ENCODE measurements around the gene KRT26. TPM values are rescaled to one million over a fixed set of nuclear protein-coding genes. Genes with fewer than 3 reads are reported as not detected.

Gene KRT26
- total RNA-seq, 1 donor from 2014 or later, result not detected

- H3K4me1 Mint-ChIP-seq, result no peaks in the 10 kb centered on the region
- no peak for DNase-seq (ENCODE audit: low read depth, low spot score)
- peaks cover 70% of the 10 kb centered on the region for H3K27me3 Mint-ChIP-seq (ENCODE audit: low read depth)
- no peak overlapping the region for H3K27ac Mint-ChIP-seq (ENCODE audit: unreplicated experiment)
- no peaks in the 10 kb centered on the region for H3K36me3 Mint-ChIP-seq (ENCODE audit: low read depth)
- TF ChIP-seq CTCF (conservative IDR thresholded peaks at IDR 0.05), result no peak
- no peaks in the 10 kb centered on the region for H3K9me3 Mint-ChIP-seq
- H3K4me3 Mint-ChIP-seq, result no peak overlapping the region
Measured at GRCh38 chr17:40730970-40731369, 41.0 kb downstream of the KRT26 start.

GRCh38 chr17:40727447-40728231 is 44.4 kb downstream of the KRT26 start:
- peaks cover 60% of the 10 kb centered on the region for H3K27me3 Mint-ChIP-seq (ENCODE audit: low read depth)
- no peak overlapping the region for H3K27ac Mint-ChIP-seq (ENCODE audit: unreplicated experiment)
- H3K4me1 Mint-ChIP-seq, result no peaks in the 10 kb centered on the region
- DNase-seq (ENCODE audit: low read depth, low spot score), result no peak
- no peak for TF ChIP-seq CTCF (conservative IDR thresholded peaks at IDR 0.05)
- no peaks in the 10 kb centered on the region for H3K36me3 Mint-ChIP-seq (ENCODE audit: low read depth)
- H3K9me3 Mint-ChIP-seq, result no peaks in the 10 kb centered on the region
- H3K4me3 Mint-ChIP-seq, result no peak overlapping the region

GRCh38 chr17:40726919-40727318 is 45.1 kb downstream of the KRT26 start:
- no peak overlapping the region for H3K4me3 Mint-ChIP-seq
- H3K27me3 Mint-ChIP-seq (ENCODE audit: low read depth), result peaks cover 53% of the 10 kb centered on the region
- H3K27ac Mint-ChIP-seq (ENCODE audit: unreplicated experiment), result no peak overlapping the region
- DNase-seq (ENCODE audit: low read depth, low spot score), result no peak
- H3K4me1 Mint-ChIP-seq, result no peaks in the 10 kb centered on the region
- H3K36me3 Mint-ChIP-seq (ENCODE audit: low read depth), result no peaks in the 10 kb centered on the region
- H3K9me3 Mint-ChIP-seq, result no peaks in the 10 kb centered on the region
- peak; percentile 45 for TF ChIP-seq CTCF (conservative IDR thresholded peaks at IDR 0.05)

GRCh38 chr17:40724656-40725055 is 47.3 kb downstream of the KRT26 start:
- Mint-ChIP-seq H3K9me3 (no peaks in the 10 kb centered on the region), H3K36me3 (ENCODE audit: low read depth) (no peaks in the 10 kb centered on the region)

GRCh38 chr17:40722241-40722640 is 49.8 kb downstream of the KRT26 start:
- H3K27me3 Mint-ChIP-seq (ENCODE audit: low read depth), result peaks cover 28% of the 10 kb centered on the region
- no peak for TF ChIP-seq CTCF (conservative IDR thresholded peaks at IDR 0.05)
- no peaks in the 10 kb centered on the region for H3K4me1 Mint-ChIP-seq
- H3K4me3 Mint-ChIP-seq, result no peak overlapping the region
- DNase-seq (ENCODE audit: low read depth, low spot score), result no peak
- H3K9me3 Mint-ChIP-seq, result no peaks in the 10 kb centered on the region
- no peaks in the 10 kb centered on the region for H3K36me3 Mint-ChIP-seq (ENCODE audit: low read depth)
- no peak overlapping the region for H3K27ac Mint-ChIP-seq (ENCODE audit: unreplicated experiment)

More at GRCh38 chr17:40724656-40725055, 47.3 kb downstream of the KRT26 start:
- TF ChIP-seq CTCF (conservative IDR thresholded peaks at IDR 0.05), result no peak
- no peak for DNase-seq (ENCODE audit: low read depth, low spot score)
- Mint-ChIP-seq H3K4me3 (no peak overlapping the region), H3K4me1 (no peaks in the 10 kb centered on the region), H3K27ac (ENCODE audit: unreplicated experiment) (no peak overlapping the region), H3K27me3 (ENCODE audit: low read depth) (peaks cover 42% of the 10 kb centered on the region)
